Measurements from ENCODE around the gene OR5B12. TPM values are rescaled to one million over a fixed set of nuclear protein-coding genes. Genes with fewer than 3 reads are reported as not detected.

Gene OR5B12
- total RNA-seq, 1 donor: not detected

Other genes starting within 250 kb of the OR5B12 start
- gene OR1S2, start 238.1 kb downstream of the OR5B12 start, total RNA-seq: not detected
- gene OR1S1, start 229.5 kb downstream of the OR5B12 start, total RNA-seq: not detected
- not detected for gene OR10Q1, start 213.3 kb downstream of the OR5B12 start, total RNA-seq
- gene OR10W1, start 174.0 kb downstream of the OR5B12 start, total RNA-seq: not detected
- gene OR5B17, start 83.2 kb downstream of the OR5B12 start, total RNA-seq: not detected
- not detected for gene OR5B3, start 35.4 kb downstream of the OR5B12 start, total RNA-seq
- not detected for gene OR5B2, start 14.1 kb downstream of the OR5B12 start, total RNA-seq
- gene OR5B21, start 65.9 kb upstream of the OR5B12 start, total RNA-seq: not detected
- 11.0 TPM for gene LPXN, start 133.6 kb upstream of the OR5B12 start, total RNA-seq
- 14.8 TPM for gene ZFP91, start 136.8 kb upstream of the OR5B12 start, total RNA-seq
- 2.7 TPM for gene CNTF, start 180.4 kb upstream of the OR5B12 start, total RNA-seq

Measured in hematopoietic multipotent progenitor cell (in vitro differentiated cells).